Right lung (tissue), 5 donors: ENCODE results near the gene HIPK1. TPM values are rescaled to one million over a fixed set of nuclear protein-coding genes. Genes with fewer than 3 reads are reported as not detected.
A peak's percentile ranks its signal among the peaks of the same experiment; 100 is the strongest.
"Not testable (repeated sequence)": the region's sequence is repeated elsewhere in the genome, so short reads cannot be mapped to it uniquely, and the experiment has no call there.

ENCODE experiments used
- DNase-seq, 2 donors: peaks; one replicate each; pipeline ENCODE4 v3.0.0-alpha.2; 2013
- polyA plus RNA-seq, 5 donors: library from polyadenylated mRNA; unstranded; fragments of 120-200 nt; gene quantifications; one replicate each; pipeline versions ENCODE4 v1.2.1 to v1.2.3, GENCODE V29; 2013; ENCODE audit warnings: inconsistent platforms in 1 of 5, low replicate concordance in 1 of 5; ENCODE audit not compliant: insufficient read length in 5 of 5, insufficient read depth in 1 of 5

HIPK1 gene
- polyA plus RNA-seq, 5 donors, result 35.9 to 45.7 (median 42.1) TPM

DNA sequence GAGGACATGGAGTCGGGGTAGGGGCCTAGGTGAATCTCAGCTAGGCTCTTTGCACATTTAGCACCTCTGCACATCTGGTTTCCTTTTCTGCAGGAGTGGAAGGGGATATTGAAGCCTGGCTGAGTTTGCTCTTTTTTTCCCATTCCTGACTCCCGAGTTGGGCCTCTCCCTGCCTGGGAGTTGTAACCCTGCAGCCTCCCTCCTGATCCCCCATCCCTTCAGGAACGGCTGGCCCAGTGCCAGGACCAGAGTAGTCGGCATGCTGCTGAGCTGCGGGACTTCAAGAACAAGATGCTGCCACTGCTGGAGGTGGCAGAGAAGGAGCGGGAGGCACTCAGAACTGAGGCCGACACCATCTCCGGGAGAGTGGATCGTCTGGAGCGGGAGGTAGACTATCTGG is 51.0 kb downstream of the HIPK1 start:
- DNase-seq, result peak; percentile 67 to 75

DNA sequence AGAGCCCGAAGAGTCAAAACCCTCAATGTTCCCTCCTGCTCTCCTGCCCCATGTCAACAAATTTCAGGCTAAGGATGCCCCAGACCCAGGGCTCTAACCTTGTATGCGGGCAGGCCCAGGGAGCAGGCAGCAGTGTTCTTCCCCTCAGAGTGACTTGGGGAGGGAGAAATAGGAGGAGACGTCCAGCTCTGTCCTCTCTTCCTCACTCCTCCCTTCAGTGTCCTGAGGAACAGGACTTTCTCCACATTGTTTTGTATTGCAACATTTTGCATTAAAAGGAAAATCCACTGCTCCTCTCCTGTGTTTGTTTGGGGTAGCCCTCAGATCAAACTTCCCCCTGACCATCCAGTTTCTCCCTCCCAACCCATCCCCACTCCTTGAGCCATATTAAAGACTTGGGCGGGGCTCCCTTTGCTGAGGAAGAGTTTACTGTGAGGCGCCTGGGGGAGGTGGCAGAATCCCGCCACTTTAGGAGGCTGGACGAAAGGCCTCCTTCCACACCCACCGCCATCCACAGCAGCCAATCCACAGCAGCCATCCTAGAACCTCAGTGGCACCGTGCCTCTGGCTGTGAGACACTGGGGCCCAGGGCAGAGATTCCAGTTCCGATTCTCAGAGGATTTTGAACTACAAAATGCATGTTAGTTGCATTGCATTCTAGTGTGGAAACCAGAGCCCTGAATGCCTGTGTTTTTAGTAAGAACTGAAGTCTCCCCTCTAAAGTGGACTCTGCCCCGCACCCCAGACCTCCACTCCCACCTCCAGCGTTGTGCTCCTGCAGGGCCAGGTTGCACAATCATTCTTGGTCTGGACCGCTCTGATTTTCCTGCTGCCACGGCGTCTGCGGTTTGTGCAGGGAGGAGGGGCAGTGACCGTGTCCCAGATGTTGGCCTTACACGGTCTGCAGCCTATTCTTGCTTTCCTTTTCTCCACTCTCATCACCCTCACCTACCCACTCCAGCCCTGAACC is 53.1 kb downstream of the HIPK1 start:
- DNase-seq, result peak; percentile 79 to 82

DNA sequence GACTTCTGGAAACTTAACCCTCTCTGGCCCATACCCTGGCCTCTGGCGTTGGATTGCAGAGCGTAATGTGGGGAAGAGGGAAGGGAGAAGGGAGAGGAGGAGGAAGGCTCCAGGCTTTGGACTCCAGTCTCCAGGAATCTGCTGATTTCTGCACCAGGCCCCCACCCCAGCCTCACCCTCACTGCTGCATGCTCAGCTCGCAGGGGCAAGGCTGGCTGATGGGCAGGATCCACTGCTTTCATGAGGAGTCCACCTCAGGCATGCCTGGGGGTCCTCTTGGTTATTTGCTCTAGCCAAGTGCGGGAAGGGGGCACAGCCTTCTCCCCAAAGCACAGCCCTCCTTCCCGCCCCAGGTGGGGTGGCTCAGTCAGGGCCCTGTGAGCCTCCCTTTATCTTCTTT is 53.8 kb downstream of the HIPK1 start:
- DNase-seq, result no peak

DNA sequence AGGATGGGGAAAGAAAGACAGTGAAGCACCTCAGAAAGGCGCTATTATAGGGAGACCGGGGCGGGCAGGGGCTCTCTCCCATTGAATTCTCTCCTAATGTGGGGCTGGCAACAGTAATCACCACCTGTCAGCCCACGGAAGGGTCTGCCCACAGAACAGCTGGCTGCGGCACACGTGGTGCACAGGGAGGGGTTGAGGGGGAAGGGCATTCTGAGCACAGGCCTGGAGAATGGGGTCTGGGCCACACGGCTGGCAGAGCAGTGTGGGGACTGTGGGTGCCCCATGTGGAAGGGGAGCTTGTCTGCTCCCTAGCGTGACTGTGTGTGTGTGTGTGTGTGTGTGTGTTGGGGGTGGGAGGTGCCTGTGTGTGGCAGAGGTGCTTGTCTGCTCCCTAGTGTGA is 54.3 kb downstream of the HIPK1 start:
- no peak for DNase-seq

DNA sequence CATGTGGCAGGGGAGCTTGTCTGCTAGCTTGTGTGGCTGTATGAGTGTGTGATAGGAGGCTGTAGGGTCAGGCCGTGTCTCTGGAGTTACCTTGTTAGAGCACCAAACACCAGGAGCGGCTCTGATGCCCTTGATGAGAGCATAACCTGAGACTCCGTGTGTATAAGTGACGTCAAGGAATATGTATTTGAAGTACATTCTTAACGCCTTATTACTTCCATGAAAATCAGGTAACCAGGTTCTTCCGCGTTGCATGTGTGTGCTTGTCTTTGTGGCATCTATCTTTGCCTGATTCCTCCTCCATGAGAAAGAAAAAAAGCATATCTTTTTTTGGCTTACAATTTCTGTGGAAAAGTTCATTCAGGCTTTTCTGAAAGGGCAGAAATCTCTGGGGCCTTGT is 54.7 kb downstream of the HIPK1 start:
- no peak for DNase-seq

DNA sequence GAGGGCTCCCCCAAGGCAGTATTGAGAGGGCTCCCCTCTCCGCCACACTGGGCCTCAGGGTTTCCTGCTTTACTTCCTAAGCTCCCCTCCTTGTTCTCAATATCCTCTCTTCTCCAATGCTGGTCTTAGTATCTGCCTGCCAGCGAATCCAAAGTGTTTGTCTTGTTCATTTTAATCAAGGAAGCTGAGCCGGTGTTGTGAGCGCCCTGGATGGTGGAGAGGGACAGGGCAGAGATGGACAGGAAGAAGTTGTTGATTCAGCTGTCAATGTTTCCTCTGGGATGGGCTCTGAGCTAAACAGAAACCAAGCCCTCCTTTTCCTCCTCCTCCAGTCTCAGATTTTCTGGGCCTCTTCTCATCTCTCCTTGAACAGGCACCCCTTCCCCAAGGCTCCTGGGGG is 55.6 kb downstream of the HIPK1 start:
- DNase-seq, result no peak

DNA sequence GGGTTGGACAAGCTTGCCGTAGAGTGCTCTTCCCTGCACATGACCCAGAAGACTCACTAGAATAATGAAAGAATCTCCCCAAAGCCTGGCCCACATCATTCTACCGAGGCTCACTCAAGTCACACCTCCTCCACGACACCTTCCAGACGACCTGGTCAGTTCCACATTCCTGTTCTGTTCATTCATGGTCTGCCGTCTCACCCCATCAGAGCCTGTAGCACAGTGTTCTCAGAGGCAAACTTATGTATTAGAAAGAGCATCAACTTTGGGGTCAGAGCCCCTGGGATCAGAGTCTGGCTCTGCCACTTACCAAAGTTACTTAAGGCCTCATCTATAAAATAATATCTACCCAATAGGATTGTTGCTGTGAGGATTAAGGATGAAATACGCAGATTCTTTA is 57.7 kb downstream of the HIPK1 start:
- no peak for DNase-seq

DNA sequence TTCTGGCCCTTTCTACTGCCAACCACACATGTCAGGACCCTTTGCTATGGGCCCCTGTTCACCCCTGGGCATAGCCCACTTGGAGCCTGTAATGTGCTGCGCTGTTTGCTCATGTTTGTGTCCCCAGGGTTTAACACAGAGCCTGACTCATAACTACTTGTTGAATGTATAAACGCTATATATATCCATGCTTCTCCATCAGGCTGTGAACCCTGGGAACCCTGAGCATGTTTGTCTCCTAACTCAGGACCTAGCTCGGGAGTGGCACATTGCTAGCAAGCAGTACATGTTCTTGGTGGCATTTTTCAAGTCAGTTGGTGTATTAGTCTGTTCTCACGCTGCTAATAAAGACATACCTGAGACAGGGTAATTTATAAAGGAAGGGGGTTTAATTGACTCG is 58.1 kb downstream of the HIPK1 start:
- no peak for DNase-seq

DNA sequence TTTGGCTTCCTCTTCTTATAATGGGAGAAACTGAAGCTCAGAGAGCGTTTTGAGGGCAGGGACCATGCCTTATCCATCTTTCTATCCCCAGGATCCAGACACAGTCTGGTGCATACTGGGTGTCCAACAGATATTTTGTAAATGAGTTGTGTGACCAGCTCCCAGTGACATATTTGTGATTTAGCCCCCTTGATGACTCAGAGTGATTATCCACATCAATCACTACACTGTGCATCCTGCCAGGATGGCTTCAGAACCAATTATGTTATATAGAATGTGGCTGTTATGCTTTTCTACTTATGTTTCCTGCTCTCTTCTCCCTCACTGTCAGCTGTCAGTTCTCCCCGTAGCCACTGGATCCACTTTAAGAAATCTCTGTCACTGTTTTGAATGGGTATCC is 61.4 kb downstream of the HIPK1 start:
- no peak for DNase-seq

DNA sequence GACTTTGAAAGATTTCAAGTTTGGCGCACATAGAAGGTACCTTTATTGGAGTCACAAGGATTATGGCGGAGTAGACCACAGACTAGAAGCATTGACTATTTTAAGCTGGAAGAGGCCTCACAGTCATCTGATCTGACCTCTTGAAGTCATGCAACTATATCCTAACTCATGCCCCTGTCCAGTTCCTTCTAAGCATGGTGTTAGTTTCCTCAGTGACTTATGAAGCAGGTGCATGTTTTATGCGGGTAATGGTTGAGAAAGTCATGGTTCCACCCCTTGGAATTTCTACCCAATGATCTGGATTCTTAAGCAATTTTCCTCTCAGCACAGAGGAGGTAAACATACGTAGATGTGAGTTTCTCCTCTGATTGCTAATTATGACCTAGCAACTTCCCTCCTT is 61.8 kb downstream of the HIPK1 start:
- no peak for DNase-seq

DNA sequence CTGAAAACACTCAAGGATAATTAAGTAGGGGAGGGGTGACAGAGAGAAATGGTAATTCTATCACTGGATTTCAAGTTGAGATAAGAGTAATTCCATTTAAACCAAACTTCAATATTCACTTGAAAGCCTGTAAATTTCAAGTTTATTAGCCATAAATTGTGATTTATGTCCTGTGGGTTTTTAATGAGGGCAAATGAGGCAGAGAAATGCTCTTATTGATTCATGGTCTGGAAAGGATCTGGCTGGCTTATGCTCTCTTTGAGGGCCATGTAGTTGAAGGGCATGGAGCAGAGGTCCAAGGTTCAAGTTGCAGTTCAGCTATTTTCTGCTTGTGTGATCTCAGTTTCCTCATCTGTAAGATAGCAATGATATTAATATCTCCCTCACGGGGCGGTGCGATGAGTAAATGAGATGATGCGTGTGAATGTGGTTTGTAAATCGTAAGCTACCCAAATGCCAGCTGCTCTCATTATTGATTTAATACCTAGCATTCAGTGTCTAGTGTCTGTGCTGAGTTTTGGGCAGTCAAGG is 62.4 kb downstream of the HIPK1 start:
- DNase-seq, result no peak

DNA sequence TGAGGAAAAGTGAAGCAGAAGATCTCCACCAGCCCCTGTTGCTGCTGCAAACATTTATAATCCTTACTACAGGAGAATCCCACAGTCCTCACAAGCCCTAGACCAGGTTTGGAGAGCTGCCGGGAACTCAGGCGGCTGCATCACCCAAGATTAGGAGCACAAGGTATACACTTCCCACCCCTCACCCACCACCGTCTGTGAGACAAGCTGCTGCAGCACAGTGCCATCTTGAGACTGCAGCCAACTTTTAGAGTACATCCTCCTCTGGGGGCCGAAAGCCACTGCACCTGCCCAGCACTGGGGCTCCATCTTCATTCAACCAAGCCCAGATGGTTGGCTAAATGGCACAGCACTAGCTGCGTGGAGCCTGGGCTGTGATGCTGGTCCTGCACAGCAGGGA is 63.9 kb downstream of the HIPK1 start:
- no peak for DNase-seq

DNA sequence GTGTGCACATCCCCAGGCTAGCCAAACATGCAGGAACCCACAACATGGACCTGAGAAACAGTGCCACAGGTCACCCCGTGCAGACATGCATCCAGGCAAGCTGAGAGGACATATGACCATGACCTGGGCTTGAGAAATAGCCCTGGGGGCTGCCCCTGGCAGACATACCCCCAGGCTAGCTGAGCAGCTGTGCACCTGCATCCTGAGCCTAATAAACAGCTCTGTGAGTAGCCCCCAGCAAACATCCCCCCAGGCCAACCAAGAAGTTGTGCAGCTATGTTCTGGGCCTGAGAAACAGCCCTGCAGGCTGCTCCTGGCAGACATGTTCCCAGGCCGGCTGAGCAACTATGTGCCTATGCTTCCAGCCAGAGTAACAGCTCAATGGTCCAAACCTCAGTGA is 64.6 kb downstream of the HIPK1 start:
- no peak for DNase-seq

DNA sequence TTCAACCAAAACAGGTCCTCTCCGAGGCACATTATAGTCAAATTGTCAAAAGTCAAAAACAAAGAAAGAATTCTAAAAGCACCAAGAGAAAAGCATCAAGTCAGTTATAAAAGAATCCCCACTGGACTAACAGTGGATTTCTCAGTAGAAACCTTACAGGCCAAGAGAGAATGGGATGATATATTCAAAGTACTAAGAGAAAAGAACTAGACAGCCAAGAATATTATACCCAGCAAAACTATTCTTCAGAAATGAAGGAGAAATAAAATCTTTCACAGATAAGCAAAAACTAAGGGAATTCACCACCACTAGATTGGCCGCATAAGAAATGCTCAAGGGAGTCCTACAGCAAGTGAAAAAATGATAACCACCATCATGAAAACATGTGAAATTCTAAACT is 66.3 kb downstream of the HIPK1 start:
- DNase-seq, result no peak

DNA sequence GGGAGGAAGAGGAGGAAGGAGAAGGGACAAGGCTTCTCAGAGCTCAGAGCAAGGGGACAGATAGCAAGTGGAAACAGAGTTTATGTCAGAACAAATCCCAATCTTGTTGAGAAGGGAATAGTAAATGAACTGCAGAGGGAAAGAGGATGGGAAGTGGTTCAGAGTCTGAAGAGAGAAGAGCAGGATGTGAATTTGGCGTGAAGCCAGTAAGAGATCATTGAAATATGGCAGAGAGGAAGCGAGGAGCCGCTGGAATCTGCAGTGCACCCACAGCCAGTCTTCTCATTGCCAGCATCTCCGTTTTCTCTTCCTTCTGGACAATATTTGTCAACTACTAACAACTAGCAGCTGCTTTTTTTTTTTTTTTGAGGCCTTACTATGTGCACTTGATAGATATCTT is 69.2 kb downstream of the HIPK1 start:
- DNase-seq, result no peak

DNA sequence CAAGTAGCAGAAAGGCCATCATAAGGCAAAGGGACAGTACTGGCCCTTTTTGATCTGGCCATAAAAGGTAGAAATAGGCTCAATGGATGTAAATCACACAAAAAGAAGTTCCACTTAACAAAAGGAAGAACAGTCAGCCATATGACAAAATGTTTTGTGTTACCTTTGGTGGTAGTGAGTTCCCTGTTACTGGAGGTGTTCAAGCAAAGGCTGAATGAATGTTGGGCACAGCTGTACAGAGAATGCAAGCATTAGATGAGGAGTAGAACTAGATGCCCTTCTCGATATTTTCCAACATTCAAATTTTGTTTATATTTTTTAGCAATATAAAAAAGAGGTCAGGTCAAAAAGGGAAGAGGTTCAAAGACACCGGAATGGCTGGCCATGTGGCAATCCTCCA is 70.1 kb downstream of the HIPK1 start:
- DNase-seq, result no peak

DNA sequence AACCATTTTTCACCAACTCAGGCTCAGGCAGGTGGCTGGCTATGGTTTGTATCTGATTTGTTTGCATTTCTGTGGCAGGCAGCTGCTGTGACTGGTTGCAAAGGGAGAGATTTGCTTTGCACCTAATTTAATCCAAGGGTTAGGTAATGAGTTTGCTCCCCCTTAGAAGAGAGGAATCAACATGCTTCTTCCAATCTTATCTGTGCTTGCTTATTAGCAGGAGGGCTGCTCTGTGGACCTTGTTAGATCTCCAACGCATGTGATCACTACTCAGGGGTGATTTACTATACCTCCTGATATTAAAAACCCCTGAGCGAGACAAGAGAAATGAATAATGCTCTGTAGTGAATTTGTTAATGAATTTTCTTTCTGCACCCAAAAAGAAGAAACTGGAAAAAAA is 70.7 kb downstream of the HIPK1 start:
- no peak for DNase-seq

DNA sequence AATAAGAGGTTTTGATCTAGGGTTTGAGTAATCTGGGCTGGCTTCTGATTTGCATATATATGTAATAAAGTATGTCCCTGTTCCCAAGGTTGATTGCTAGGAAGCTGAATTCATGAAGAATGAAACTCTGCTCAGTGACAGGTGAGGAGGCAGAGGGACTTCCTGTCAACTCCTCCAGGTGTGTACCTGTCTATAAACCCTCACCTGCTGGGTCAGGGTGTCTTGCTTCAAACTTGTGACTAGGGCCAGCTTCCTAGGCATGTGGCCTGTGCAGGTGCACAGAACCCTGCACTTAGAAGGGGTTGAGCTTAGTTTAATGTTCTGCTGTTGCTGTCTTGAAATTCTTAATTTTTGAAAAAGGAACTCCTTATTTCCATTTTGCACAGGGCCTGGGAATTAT is 71.3 kb downstream of the HIPK1 start:
- no peak for DNase-seq

DNA sequence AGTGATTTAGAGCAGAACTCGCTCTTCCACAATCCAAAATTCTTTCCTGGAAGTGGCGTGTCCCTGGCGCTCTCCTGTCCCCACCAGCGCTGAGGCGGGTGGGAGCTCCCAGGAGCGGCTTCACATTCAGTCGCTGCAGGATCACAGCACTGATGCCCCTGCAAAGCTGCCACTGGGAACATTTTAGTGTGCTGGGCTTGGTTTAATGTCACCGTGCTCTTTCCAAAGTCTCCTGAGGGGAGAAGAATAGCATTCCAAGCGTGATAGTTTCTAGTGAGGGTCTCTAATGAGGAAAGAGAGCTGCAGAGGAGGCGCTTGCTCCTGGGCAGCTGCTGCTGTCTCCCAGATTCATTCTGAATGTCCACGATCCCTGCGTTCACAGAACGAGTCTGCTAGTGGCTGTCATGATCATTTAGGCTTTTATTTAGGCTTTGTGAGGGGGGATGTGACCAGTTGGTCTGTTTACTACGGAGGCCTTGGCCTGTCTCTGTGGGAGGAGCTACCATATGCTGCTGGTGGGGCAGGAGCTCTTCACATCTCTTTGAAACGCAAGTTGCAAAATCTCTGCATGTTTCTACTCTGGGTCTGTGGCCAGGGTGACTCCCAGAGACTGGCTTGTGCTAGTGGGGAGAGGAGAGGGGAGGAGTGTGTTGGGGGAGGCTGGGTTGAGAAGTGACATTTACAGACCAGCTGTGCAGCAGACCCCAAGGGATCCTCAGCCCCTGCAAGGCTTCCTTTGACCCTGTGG is 73.5 kb downstream of the HIPK1 start:
- peak; percentile 54 to 75 for DNase-seq

DNA sequence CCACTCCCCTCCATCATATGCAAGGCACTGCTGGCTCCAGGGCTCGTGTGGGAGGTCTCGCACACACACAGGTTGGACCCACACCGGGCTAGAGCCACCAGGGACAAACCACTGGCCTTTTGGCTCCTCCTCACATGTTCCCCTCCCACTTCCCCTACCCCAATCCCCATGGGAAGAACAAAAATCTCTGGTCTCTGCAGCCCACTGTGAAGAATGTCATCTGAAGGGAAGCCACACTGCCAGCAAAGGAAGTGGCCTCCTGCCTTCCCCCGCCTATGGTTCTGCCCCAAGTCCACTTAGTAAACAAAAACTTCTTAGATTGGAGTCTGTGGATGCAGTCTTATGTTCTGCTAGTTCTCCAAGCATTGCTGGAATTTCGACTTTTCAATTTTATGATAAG is 74.3 kb downstream of the HIPK1 start:
- DNase-seq, result no peak

DNA sequence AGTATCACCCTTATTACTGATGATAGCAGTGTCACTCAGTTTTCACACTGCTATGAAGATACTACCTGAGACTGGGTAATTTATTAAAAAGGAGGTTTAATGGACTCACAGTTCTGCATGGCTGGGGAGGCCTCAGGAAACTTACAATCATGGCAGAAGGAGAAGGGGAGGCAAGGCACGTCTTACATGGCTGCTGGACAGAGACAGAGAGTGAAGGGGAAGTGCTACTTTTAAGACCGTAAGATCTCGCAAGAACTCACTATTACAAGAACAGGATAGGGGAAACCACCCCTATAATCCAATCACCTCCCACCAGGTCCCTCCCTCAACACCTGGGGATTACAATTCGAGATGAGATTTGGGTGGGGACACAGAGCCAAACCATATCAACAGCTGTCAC is 77.7 kb downstream of the HIPK1 start:
- not testable (repeated sequence) for DNase-seq

DNA sequence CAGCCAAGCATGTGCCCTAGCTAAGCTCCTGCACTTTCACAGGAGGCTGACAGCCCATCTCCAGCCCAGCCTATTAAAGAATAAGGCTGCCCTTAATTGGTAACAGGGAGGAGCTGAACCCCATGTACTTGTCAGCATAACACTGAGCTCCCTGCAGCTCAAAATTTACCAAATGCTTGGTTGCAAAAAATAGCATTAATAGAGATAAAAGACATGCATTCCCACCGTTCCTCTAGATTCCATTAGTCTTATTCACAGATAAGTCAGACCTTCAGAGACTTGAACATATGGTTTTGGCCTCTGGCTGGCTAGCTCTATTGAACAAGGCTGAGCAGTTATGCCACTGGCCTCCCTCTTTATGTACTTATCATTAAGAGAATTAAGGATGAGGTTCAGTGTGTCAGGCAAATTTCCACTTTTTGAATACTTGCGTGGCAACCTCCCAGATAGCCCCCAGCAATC is 79.4 kb downstream of the HIPK1 start:
- no peak for DNase-seq

DNA sequence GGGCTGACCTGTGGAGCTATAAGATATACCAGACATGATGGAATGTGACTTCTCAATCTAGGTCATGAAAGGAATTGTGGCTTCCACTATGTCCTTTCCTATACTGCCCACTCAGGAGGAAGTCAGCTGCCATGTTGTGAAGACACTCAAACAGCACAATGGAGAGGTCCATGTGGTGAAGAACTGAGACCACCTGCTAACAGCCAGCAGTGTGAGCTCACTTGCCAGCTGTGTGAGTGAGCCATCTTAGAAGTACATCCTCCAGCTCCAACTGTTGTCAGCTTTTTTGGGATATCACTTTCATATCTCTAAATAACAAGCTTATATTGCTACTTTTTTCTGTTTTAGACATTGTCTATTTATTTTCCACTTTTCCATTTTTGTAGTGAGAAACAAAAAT is 79.9 kb downstream of the HIPK1 start:
- no peak for DNase-seq
